H54 (cell line): ENCODE results near the gene ARHGDIG.

Source experiments
- DNase-seq: peaks from one replicate; pipeline ENCODE4 v3.0.0; 2011; ENCODE audit warnings: low spot score, mixed read lengths; ENCODE audit not compliant: insufficient read length
- FAIRE-seq: peaks from 3 replicates; lab custom pipeline; 2011; peaks lifted over from hg19 to GRCh38; lab: Jason Lieb, UNC
- POLR2A ChIP-seq: IDR thresholded peaks from 2 replicates; pipeline ENCODE4 v1.6.1; 2011; ENCODE audit warnings: low read depth, mild to moderate bottlenecking, low read length

The ARHGDIG gene

DNA sequence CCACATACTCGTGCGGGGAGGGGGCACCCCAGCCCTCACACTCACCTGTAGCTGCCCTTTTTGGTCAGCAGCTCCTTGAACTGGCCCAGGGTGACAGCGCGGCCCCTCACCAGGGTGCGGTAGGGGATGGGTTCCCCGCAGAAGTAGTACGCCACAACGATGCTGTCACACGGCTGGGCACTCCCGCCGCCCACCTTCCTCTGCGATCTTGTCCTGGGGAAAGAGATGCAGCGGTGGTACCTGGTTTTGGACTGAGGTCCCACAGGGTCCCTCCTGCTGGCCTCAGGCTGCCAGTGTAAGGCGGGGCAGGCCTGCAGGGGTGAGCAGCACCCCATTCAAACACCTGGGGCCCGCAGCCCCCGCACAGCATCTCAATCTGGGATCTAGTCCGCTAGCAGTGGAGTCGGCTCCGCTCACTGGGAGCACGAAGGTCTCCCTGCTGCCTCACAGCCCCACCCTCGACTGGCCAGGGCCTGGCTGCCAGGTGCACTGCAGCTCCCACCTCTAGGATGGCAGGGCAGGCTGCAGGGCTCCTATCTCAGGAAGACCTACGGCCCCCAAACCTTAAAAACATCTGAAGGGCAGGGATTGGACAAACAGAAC, 9.1 kb downstream of the ARHGDIG start:
- DNase-seq (no peak), FAIRE-seq (no peak)
- TF ChIP-seq POLR2A = no peak

- TF ChIP-seq POLR2A = no peak
- DNase-seq = no peak
- FAIRE-seq = no peak
These were observed 9.8 kb downstream of the ARHGDIG start for GRCh38 chr16:290015-290680.

GRCh38 chr16:290681-291405, 10.5 kb downstream of the ARHGDIG start:
- no peak for DNase-seq
- no peak for TF ChIP-seq POLR2A
- no peak for FAIRE-seq

DNA sequence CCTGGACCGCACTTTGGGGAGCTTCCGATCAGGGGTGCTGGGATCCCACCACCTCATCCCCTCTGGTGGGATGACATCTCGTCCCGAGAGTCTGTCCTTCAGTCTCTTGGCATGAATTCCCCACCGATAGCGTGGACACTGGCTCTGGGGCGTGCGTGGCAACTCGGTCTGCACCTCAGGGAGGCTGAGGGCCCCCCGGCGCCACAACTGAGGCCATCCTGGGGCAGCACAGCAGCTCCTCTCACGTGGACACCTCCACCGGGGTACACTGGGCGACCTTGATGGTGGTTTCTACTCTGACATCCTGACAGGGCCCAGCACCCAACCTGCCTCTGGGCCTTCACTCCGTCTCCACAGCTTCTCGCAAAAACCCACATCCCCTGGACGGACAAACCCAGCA, 11.1 kb downstream of the ARHGDIG start:
- DNase-seq (no peak), FAIRE-seq (no peak)
- TF ChIP-seq POLR2A = no peak

GRCh38 chr16:293043-293775, 12.8 kb downstream of the ARHGDIG start:
- DNase-seq = no peak
- no peak for FAIRE-seq
- no peak for TF ChIP-seq POLR2A

DNA sequence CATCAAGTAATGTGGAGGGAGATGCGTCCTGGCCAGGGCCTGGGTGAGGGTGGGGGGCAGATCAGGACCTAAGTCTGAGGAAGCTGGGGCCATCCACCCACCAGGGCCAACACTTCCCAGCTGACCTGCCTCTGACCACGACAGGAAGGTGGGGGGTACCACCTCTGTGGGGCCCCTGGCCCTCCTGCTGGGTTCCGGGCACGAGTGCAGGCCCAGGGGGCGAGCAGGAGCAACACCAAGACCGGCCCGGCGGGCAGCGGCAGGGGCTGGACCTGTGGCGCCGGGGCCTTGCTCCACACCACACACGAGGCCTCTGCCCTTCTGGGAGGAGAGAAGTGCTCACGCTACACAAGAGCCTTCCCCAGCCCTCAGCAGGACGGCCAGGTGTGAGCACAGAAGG, 15.9 kb downstream of the ARHGDIG start:
- DNase-seq = no peak
- TF ChIP-seq POLR2A = no peak
- no peak for FAIRE-seq

GRCh38 chr16:296806-297510, 16.6 kb downstream of the ARHGDIG start:
- DNase-seq (no peak), FAIRE-seq (no peak)
- no peak for TF ChIP-seq POLR2A

- DNase-seq (no peak), FAIRE-seq (no peak)
- no peak for TF ChIP-seq POLR2A
These were observed 17.4 kb downstream of the ARHGDIG start for GRCh38 chr16:297832-298231.

GRCh38 chr16:301235-301634, 20.8 kb downstream of the ARHGDIG start:
- no peak for FAIRE-seq
- no peak for DNase-seq
- TF ChIP-seq POLR2A = no peak

DNA sequence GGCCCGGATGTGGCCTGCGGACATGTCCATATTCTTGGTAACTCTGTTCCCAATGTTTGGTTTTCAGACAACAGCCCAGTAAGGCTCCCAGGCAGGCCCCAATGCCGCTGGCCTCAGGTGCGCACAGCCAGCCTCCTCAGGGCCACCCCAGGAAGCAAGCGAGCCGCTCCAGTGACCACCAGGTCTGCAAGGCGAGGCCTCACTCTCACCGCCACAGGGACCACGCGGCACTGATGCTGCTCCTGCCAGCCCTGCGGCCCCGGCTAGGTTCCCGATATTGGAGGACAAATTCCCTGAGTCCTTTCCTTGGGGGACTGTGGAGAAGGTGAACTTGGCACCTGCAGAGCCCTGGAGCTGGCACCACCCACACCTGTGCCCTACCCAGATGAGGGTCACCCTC, 21.6 kb downstream of the ARHGDIG start:
- FAIRE-seq = no peak
- no peak for TF ChIP-seq POLR2A

GRCh38 chr16:303760-304505, 23.5 kb downstream of the ARHGDIG start:
- FAIRE-seq (no peak), DNase-seq (no peak)
- TF ChIP-seq POLR2A = no peak

More for the DNA sequence above, 21.6 kb downstream of the ARHGDIG start:
- DNase-seq = no peak

DNA sequence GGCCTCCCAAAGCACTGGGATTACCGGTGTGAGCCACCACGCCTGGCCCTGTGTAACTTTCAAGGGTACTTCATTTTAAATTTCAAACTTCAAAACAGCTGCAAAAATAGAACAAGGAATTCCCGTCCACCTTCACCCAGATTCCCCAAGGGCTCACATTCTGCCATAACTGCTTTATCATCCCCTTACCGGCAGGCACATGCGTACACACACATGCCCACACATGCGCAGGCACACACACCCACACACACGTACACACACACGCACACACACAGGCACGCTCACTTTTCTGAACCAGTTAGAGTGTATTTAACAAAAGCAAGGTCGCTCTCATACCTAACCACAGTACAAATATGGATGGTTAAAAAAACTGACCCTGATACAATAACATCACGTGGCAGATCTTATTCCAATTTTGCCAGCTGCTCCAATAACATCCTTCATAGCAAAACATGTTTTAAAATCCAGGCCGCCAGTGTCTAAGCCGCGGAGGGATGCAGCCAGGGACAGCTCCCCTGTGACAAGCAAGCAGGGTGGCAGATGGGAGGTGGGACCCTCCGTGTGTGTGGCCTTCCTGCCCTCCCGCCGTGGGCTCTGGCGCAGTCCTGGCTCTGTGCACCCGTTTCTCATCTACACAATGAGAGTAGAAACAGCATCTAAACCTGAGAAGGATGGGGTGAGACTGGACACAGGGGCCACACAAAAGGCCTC, 25.7 kb downstream of the ARHGDIG start:
- TF ChIP-seq POLR2A = no peak

More for the DNA sequence above, 25.7 kb downstream of the ARHGDIG start:
- DNase-seq = no peak
- no peak for FAIRE-seq
